Measurements from ENCODE around the gene ZNF862. TPM values are rescaled to one million over a fixed set of nuclear protein-coding genes. Genes with fewer than 3 reads are reported as not detected.
A peak's percentile ranks its signal among the peaks of the same experiment; 100 is the strongest.

Gene ZNF862
- total RNA-seq, 1 donor from 2014 or later: 12.8 TPM

- no peak for DNase-seq (ENCODE audit: low spot score)
- intact Hi-C loops (cut with DNase I): no loop called here
These were observed 22.9 kb downstream of the ZNF862 start for GRCh38 chr7:149860821-149861727.

DNA sequence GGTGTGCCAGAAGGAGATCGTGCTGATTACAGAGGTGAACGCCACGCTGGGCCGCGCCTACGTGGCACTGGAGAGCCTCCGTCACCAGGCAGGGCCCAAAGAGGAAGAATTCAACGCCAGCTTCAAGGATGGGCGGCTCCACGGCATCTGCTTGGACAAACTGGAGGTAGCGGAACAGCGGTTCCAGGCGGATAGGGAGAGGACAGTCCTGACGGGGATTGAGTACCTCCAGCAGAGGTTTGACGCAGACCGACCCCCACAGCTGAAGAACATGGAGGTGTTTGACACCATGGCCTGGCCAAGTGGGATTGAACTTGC, 23.5 kb downstream of the ZNF862 start:
- intact Hi-C loops (cut with DNase I): no loop called here
- DNase-seq (ENCODE audit: low spot score): no peak

GRCh38 chr7:149862156-149862555, 24.0 kb downstream of the ZNF862 start:
- intact Hi-C loops (cut with DNase I): no loop called here
- DNase-seq (ENCODE audit: low spot score): no peak

DNA sequence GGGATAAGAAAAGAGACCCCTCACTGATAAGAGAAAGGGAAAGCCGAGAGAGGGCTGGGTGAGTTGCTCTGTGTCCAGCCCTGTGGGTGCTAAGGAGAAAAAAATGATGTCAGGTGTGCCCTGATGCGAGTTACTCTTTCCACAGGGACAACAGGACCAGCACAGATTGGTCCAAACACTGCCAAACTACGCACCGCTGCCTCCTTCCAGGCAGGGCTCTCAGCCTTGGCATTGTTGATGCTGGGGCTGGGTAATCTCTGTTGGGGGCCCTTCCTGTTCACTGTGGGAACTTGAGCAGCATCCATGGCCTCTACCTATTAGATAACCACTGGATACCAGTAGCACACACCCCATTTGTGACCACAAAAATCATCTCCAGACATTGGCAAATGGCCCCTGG, 25.3 kb downstream of the ZNF862 start:
- no peak for DNase-seq (ENCODE audit: low spot score)
- intact Hi-C loops (cut with DNase I): no loop called here

DNA sequence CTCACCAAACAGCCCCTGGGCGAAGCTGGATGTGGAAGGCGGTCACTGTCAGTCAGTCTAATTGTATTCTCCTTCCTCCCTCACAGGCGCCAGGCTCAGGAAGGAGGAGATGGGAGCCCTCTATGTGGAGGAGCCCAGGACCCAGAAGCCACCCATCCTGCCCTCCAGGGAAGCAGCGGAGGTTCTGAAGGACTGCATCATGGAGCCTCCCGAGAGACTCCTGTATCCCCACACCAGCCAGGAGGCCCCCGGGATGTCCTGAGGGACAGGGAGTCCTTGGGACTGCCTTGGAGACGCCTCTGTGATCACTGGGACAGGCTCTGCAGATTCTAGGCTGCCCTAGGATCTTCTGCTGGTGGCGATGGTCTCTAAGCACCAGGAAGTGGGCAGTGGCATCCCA, 25.8 kb downstream of the ZNF862 start:
- intact Hi-C loops (cut with DNase I): no loop called here

DNA sequence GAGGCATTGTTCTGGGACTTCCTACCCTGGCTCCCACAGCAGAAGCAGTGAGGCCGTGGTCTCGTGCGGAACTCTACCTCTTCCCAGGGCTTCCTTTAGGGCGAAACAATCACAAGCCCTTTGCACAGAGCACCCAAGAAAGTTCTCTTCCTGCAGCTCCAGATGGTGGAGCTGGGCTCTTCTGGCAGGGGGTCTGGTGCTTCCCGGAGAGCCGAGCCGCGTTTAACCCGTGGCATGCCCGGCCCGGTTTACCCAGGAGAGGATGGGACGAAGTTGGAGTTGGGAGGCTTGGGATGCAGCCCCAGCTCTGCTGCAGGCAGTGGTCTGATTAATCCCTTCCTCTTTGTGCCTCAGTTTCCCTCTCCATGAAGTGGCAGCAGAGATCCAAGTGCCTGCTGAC, 26.6 kb downstream of the ZNF862 start:
- DNase-seq (ENCODE audit: low spot score): no peak
- intact Hi-C loops (cut with DNase I): no loop called here

More for the DNA sequence above, 25.8 kb downstream of the ZNF862 start:
- no peak for DNase-seq (ENCODE audit: low spot score)

DNA sequence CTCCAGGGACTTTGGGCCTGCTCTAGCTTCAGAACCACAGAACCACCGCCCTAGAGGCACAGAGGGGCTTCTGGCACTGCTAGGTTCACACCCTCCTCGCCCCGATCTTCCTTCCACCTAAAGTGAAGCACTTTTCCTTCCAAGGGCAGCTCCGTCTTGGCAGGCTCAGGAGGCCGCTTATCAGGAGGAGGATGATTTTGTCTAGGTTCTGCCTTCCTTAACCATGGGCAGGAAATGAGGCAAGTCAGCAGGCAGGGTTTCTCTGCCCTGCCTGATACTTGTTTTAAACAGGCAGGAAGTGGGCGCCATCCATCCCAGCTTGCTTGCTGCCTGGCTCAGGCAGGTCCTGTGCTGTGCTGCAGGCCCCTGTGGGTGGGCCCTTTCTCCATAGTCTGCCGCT, 27.3 kb downstream of the ZNF862 start:
- intact Hi-C loops (cut with DNase I): no loop called here
- no peak for DNase-seq (ENCODE audit: low spot score)

DNA sequence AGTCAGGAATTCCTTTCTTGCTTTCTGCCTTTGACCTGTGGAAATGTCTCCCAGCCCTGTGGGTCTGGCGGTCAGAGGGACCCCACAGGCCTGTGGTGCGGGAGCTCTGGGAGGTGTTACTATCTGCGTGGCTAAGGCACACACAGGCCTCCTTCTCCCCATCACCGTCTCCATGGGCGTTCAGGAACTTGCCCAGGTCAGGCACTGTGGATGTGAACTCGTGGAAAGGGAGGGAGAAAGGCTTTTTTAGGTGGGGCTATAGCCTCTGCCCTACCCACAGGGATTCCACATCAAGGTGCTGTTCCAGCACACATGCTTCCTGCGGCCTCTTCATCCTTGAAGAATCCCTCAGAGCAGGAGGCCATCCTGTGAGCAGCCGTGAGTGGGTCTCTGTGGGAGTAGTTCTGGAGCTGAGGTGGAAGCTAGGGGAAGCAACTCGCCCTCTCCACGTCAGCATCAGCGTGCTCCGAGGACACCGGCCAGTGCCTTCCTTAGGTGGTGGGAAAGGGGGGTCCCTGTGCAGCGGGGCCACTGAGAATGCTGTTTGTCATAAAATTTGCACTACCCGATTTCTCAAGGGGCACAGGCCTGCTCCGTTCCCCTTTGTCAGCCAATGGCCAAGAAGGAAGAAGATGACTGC, 28.1 kb downstream of the ZNF862 start:
- DNase-seq (ENCODE audit: low spot score): no peak
- intact Hi-C loops (cut with DNase I): no loop called here

DNA sequence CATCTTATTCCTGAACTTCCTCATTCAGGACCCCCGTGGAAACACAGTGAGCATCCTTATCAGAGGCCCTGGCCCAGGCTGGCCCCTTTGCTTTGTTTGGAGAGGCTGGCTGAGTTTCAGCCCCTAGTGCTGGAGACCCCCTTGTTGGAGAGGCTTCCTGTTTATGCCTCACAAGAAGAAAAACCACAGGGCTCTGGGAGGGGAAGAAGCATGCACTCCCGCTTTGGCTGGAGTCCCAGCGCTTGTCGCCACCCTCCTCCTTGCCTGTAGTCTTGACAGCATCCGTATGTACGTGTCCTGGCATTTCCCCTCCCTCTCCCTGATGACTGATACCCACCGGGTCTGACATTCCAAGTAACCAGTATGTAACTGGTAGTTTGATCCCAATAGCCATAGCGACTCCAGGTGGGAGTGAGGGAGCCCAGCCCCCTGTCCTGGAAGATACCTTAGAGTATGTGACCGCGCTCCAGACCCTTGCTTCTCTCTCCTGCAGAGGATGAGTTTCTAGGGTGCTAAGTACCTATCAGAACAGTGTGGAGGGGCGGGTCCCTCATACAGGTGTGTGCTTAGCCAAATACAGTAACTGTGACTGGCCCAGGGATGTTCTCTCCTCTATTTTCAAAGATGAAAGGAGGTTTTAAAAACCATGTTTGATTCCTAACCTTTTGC, 28.7 kb downstream of the ZNF862 start:
- DNase-seq (ENCODE audit: low spot score): no peak

GRCh38 chr7:149867762-149868622, 29.8 kb downstream of the ZNF862 start:
- intact Hi-C loops (cut with DNase I): no loop called here
- DNase-seq (ENCODE audit: low spot score): no peak

More for the DNA sequence above, 28.7 kb downstream of the ZNF862 start:
- intact Hi-C loops (cut with DNase I): no loop called here

DNA sequence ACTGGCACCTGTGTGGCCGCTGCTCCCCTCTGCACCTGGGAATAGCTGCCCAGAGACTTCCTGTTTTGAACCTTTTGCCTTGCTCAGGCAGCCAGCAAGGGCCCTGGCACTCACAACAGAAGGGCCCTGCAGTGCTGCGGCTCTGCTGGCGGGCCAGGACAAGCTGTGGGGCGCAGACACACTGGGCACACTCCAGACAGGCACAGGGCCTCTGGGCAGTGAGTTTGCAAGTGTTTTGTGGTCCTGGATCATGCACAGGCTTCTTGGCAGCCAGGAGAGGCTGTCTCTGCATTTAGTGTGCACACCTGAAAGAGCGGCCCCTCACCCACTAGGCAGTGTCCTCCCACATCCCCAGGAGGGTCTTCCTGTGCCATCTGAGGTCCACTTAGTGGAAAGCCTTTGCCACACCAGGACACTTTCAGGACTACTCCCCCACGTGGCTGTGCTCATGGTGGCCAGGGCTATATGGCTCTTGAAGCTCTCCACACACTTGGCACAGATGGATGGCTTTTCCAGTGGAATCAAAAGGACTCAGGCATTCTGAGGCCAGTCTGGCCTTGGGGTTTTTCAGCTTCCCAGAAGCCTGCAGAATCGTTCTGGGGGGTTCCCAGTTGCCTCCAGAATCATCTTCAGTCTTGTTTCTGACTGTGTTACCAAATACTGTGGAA, 30.6 kb downstream of the ZNF862 start:
- no peak for DNase-seq (ENCODE audit: low spot score)
- intact Hi-C loops (cut with DNase I): no loop called here

DNA sequence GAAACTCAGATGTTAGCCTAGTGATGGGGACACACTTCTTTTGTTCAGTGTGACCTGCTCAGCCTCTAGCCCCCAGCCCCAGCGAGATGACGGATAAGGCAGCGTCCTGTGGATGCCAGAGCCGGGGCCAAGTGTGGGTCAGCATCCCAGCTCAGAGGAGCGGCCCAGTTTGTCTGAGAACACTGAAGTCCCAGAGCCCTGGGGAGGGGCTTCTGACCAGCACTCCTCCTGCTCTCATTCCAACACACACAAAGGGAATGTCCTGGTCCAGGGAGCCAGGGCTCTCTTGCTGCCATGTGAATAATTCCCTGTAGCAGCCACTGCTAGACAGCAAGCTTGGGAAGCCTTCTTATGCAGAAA, 31.1 kb downstream of the ZNF862 start:
- no peak for DNase-seq (ENCODE audit: low spot score)
- intact Hi-C loops (cut with DNase I): no loop called here

DNA sequence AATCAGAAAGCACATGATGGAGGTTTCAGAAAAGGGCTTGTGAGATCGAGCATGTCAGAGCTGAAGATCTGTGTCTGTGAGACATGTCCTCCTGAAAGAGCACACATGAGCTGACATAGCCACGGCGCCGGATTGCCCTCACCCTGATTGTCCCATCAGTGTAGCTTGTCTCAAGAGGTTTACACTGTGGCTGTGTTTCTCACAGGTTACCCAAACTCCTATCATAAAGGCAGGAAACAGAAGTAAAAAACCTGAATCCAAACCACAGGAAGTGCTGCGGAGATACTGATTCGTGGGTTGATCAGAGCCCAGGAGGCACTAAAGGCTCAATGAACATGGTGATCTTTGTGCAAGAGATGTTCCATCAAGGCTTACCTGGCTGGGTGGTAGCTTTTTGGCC, 31.7 kb downstream of the ZNF862 start:
- no peak for DNase-seq (ENCODE audit: low spot score)
- intact Hi-C loops (cut with DNase I): loop anchor here (5.0 kb wide), 1 partner anchor 33 kb away; the partner anchor contains the start of gene ZNF862

DNA sequence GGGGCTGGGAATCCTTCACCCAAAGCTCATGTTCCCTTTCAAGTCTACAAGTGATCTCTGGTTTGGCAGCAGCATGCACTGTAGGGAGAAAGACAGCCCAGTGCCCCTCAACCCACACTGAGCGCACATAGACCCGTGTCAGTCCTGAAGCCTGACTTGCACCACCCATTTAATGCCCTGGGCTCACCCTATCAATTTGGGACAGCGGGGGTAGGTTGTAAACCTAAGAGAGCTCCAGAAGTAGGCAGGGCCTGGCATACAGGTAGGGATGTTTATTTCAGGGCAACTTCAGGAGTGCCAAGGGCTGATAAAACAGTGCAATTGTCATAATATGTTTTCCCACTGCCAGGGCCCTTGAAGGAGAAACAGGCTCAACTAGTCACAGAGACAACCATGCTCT, 32.1 kb downstream of the ZNF862 start:
- no peak for DNase-seq (ENCODE audit: low spot score)
- intact Hi-C loops (cut with DNase I): loop anchor here (5.0 kb wide), 1 partner anchor 33 kb away; the partner anchor contains the start of gene ZNF862

- no peak for DNase-seq (ENCODE audit: low spot score)
These were observed 32.7 kb downstream of the ZNF862 start for GRCh38 chr7:149870701-149871483.

DNA sequence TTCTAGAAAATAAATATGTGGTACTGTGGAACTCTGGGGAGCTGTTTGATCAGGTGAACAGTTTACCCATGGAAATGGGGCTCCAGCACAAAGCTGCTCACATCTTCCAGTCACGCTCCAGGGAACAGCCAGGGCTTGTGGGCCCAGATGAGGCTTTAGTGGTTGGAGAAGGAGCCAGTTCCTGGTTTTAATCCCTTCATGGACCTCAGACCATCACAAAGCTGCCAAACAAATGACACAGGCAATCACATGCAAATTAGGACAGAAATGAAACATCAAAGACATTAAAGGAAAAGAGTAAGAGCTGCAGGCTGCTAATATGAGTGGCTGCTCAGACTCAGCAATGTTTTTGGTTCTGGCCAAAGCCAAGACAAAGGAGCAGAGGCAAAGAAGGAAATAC, 33.4 kb downstream of the ZNF862 start:
- intact Hi-C loops (cut with DNase I): loop anchor here (5.0 kb wide), 1 partner anchor 34 kb away; the partner anchor contains the start of gene ZNF862
- no peak for DNase-seq (ENCODE audit: low spot score)

More at GRCh38 chr7:149870701-149871483, 32.7 kb downstream of the ZNF862 start:
- intact Hi-C loops (cut with DNase I): loop anchor here (5.0 kb wide), 1 partner anchor 34 kb away; the partner anchor contains the start of gene ZNF862

GRCh38 chr7:149872419-149873073, 34.4 kb downstream of the ZNF862 start:
- DNase-seq (ENCODE audit: low spot score): peak; percentile 88
- intact Hi-C loops (cut with DNase I): loop anchor here (5.0 kb wide), 1 partner anchor 35 kb away; the partner anchor contains the start of gene ZNF862

Data from cardiac septum (tissue), 1 donor.